Activated CD4-positive, CD25-positive, alpha-beta regulatory T cell (primary cell): ENCODE results near the gene USP34.
A peak's percentile ranks its signal among the peaks of the same experiment; 100 is the strongest.
"Not testable (repeated sequence)": the region's sequence is repeated elsewhere in the genome, so short reads cannot be mapped to it uniquely, and the experiment has no call there.

Source experiments
- DNase-seq, 4 experiments: peaks; one replicate each; lab custom pipeline; 2025; lab: John Stamatoyannopoulos, UW

Gene USP34

DNA sequence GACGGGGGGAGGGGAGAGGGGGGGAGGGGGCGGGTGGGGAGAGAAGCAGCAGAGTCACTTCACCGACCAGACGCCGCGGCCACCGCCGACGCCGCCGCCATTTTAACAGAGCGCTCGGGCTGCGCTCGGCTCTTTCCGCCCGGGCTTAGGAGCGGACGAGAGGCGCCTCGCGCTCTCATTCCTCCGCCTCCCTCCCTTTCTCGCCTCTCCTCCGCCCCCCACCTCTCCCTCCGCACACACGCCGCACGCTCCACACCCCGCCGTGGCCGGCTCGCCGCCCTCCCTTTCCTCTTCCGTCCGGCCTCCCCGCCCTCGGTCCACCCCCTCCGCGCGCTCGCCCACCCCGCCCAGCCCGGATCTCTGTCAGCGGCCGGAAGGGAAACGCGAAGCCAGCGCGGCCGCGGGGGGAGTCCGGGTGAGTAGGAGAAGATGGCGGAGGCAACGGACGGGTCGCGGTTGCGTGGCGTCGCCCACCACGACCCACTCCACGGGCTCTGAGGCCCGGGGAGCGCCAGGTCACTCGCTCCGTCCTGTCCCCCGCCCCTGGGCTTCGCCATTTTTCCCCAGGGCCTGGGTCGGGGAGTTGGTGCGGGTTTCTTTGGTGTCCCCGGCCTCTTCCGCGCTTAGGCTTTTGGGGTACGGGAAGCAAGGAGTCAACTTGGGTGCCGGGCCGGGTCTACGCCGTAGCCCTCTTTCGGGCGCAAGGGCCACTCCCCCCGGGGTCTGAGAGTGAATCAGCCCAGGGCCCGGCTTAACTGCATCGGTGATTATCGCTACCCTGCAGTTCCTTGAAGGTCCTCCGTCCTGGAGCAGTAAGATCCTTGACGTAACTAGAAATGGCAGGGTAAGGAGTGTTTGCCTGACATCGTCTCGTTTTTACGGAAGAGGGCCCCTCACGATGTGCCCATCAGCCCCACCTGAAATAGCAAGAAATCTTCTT, at the start of gene USP34:
TSS of gene USP34 (minus strand) at position 123 of the 940 bp plus-strand sequence. CDS start 395 bp downstream, outside the sequence.
- peak; percentile 80 to 95 (median 91) for DNase-seq

GRCh38 chr2:61520261-61520660, 49.4 kb upstream of the USP34 start:
- no peak for DNase-seq

DNA sequence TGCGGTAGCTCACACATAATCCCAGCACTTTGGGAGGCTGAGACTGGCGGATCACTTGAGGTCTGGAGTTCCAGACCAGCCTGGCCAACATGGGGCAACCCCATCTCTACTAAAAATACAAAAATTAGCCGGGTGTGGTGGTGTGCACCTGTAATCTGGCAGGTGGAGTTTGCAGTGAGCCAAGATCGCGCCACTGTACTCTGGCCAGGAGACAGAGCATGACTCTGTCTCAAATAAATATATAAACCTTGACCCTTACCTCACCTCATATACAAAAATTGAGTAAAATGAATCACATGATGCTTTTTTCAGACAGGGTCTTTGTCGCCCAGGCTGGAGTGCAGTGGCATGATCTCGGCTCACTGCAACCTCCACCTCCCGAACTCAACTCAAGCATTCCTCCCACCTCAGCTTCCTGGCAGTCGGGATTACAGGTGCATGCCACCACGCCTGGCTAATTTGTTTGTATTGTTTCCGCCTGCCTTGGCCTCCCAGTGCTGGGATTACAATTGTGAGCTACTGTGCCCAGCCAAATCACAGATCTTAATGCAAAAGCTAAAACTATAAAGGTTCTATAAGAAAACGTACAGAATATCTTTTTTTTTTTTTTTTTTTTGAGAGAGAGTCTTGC, 42.0 kb upstream of the USP34 start:
- no peak for DNase-seq

DNA sequence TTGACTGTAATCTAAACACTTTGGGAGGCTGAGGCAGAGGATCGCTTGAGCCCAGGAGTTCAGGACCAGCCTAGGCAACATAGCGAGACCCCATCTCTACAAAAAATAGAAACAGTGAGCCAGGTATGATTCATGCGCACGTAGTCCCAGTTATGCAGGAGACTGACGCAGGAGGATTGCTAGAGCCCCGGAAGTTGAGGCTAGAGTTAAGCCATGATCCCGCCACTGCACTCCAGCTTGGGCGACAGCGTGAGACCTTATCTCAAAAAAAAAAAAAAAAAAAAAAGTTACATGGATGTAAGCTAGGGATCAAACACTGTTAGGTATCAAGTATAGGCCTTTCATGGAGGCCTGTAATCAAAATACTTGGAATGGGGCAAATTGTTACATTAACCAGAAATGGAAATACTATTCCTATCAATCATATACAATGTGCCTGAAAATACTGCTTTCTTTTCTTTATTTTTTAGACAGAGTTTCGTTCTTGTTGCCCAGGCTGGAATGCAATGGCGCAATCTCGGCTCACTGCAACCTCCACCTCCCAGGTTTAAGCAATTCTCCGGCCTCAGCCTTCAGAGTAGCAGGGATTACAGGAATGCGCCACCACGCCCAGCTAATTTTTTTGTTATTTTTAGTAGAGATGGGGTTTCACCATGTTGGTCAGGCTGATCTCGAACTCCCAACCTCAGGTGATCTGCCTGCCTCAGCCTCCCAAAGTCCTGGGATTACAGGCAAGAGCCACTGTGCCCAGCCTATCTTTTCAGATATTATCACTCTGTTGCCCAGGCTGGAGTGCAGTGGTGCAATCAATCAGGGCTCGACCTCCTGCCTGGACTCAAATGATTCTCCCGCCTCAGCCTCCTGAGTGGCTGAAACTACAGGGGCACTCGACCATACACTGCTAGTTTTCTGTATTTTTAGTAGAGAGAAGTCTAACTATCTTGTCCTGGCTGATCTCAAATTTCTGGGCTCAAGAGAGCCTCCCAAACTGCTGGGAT, 40.1 kb upstream of the USP34 start:
- no peak for DNase-seq

- DNase-seq = no peak
These were observed 34.1 kb upstream of the USP34 start for GRCh38 chr2:61504949-61505348.

DNA sequence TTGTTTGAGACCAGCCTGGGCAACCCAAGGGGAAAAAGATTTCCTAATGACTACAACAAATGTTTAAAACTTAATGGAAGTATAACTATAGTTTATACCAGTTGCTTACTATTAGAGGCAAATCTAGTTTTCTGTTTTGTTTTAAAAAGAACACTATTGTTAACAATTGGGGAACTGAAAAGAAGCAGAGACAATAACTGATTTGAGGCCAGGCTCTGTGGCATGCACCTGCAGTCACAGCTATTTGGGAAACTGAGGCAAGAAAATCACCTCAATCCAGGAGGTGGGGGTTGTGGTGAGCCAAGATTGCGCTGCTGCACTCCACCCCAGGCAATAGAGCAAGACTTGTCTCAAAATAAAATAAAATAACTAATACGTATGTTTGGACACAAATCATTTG, 28.2 kb upstream of the USP34 start:
- no peak for DNase-seq

GRCh38 chr2:61493523-61493942, 22.6 kb upstream of the USP34 start:
- no peak for DNase-seq

- no peak for DNase-seq
These were observed 21.6 kb upstream of the USP34 start for GRCh38 chr2:61492476-61492875.

GRCh38 chr2:61485281-61485680, 14.4 kb upstream of the USP34 start:
- no peak for DNase-seq

- DNase-seq = no peak
These were observed 7.2 kb upstream of the USP34 start for GRCh38 chr2:61478086-61478485.

DNA sequence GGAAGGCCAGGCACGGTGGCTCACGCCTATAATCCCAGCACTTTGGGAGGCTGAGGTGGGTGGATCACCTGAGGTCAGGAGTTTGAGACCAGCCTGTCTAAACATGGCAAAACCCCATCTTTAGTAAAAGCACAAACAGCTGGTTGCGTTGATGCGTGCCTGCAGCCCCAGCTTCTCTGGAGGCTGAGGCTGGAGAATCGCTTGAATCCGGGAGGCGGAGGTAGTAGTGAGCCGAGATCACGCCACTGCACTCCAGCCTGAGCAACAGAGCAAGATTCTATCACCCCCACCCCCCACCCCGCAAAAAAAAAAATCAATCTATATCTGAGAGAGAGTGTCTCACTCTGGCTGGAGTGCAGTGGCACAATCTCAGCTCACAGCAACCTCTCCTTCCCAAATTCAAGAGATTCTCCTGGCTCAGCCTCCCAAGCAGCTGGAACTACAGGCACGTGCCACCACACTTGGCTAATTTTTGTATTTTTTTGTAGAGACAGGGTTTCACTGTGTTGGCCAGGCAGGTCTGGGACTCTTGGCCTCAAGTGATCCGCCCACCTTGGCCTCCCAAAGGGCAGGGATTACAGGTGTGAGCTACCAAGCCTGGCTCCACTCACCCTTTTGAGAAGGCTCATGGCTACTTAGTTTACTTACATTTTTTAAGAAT, 6.2 kb upstream of the USP34 start:
- not testable (repeated sequence) for DNase-seq

- DNase-seq = no peak
These were observed 1.3 kb upstream of the USP34 start for GRCh38 chr2:61471905-61472805.

DNA sequence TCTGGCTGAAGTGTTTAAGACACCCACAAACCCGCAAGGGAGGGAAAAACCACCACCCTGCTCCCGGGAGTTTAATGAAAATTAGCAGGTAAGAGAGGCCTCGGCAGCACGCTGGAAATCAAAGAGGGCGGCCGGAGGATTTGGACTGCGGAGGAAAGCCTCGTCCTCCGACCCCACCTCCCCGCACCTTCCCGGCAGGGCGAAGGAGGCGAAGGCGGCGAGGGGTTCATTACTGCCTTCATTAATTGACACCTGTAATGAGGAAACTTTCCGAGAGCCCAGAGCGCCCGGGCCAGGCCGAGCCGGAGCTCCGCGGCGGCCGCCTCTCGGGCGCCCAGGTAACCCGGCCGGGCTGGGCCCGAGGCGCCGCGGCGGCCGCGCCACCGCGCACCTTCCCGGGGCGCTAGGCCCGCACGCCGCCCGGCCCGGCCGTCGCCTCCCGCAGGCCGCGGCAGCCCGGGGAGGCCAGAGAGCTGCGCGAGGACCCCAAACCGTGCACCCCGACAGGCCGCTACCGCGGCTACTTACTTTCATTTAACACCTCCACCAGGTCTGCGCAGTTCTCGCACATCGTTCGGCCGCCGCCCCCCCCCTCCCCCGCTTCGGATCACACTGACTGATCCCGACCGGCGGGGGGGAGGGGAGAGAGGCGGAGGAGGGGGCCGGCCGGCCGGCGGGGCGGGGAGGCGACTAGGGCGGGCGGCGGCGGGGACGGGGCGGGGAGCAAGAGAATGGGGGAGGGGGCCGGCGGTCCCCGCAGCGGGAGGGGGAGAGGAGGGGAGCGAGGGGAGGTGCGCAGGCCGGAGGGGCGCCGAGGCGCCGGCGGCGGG, 550 bp downstream of the USP34 start:
- peak; percentile 74 to 78 (median 74) for DNase-seq

- DNase-seq = no peak
These were observed 1.3 kb downstream of the USP34 start for GRCh38 chr2:61469424-61470121.

GRCh38 chr2:61468231-61468630, 2.7 kb downstream of the USP34 start:
- DNase-seq = not testable (repeated sequence)

DNA sequence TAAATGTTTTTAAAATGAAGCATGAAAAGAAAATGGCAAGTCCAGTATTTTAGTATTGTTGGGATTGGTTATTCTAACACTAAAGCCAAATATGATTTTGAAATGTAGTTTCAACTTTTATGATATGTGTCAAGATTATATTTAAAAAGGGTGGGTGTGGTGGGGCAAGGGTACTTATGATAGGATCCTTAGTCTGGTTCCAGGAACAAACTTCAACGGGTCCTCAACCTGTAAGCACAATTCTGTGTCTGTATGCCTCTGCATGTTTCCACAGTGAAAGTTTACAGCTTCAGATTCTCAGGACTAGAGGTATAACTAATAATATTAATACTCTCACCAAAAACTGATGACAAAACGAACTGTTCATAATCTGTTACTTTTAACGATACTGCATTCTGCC, 5.8 kb downstream of the USP34 start:
- no peak for DNase-seq

GRCh38 chr2:61463769-61464475, 7.0 kb downstream of the USP34 start:
- no peak for DNase-seq

DNA sequence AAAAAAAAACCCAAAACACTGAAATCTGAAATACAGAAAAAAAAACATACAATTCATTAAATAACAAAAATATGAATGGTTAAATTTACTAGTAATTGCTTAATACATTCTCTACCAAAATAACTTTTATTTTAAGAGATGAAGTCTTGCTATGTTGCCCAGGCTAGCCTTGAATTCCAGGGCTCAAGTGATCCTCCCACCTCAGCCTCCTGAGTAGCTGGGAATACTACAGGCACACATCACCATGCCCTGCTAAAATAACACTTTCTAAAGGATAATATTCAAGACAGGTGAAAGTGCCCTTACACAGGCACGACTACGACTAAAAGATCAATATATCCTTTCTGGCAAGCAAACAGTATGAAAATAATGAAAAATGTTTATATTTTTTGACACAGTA, 9.5 kb downstream of the USP34 start:
- DNase-seq = no peak
